DND-41 (cell line): ENCODE measurements around the gene KIAA1143.

Experiments
- ATAC-seq: fragments of 200-7000 bp; cut with Tn5 transposase; 3 replicates; pipeline ENCODE4 v1.9.1; 2021; ENCODE audit warnings: low read depth; ENCODE audit not compliant: insufficient read depth
- DNase-seq: peaks from one replicate; pipeline ENCODE4 v3.0.0-alpha.2; 2020
- H2AFZ ChIP-seq: 2 replicates; pipeline ENCODE4 v1.6.0; 2012; ENCODE audit warnings: low read depth, low read length
- H3K27ac ChIP-seq: 2 replicates; pipeline ENCODE4 v1.5.1; 2012; ENCODE audit warnings: low read length, inconsistent platforms
- H3K27me3 ChIP-seq: fragments of 200-600 bp; sonication (generic); 2 replicates; pipeline ENCODE4 v1.6.0; 2012; ENCODE audit warnings: low read length, mild to moderate bottlenecking, inconsistent platforms; ENCODE audit not compliant: insufficient read depth, poor library complexity
- H3K36me3 ChIP-seq: 2 replicates; pipeline ENCODE4 v1.5.1; 2012; ENCODE audit warnings: low read length, inconsistent platforms; ENCODE audit not compliant: insufficient read depth
- H3K4me1 ChIP-seq: 2 replicates; pipeline ENCODE4 v1.5.1; 2012; ENCODE audit warnings: mild to moderate bottlenecking, low read length; ENCODE audit not compliant: insufficient read depth
- H3K4me2 ChIP-seq: 2 replicates; pipeline ENCODE4 v1.6.0; 2012; ENCODE audit warnings: mild to moderate bottlenecking, moderate library complexity, low read length, inconsistent platforms; ENCODE audit not compliant: insufficient read depth
- H3K4me3 ChIP-seq, 2 experiments: fragments of 200-600 bp in 1 of 2; shearing (Covaris generic) in 1 of 2; 2 replicates each; pipeline ENCODE4 v1.5.1; 2012 to 2016; ENCODE audit warnings: inconsistent platforms in 2 of 2, low read length in 2 of 2, mild to moderate bottlenecking in 2 of 2, low read depth in 1 of 2, moderate library complexity in 1 of 2
- H3K79me2 ChIP-seq: 2 replicates; pipeline ENCODE4 v1.6.0; 2012; ENCODE audit warnings: low read length, inconsistent platforms; ENCODE audit not compliant: insufficient read depth
- H3K9ac ChIP-seq: 2 replicates; pipeline ENCODE4 v1.6.0; 2012; ENCODE audit warnings: low read depth, mild to moderate bottlenecking, inconsistent platforms, low read length, moderate library complexity
- H3K9me3 ChIP-seq: 2 replicates; pipeline ENCODE4 v1.5.1; 2012; ENCODE audit warnings: low read length, moderate library complexity, mild to moderate bottlenecking, inconsistent platforms; ENCODE audit not compliant: insufficient read depth, severe bottlenecking
- H4K20me1 ChIP-seq: 2 replicates; pipeline ENCODE4 v1.6.0; 2012; ENCODE audit warnings: low read length; ENCODE audit not compliant: insufficient read depth
- CTCF ChIP-seq: IDR thresholded peaks from 2 replicates; pipeline ENCODE4 v1.5.1; 2012; ENCODE audit warnings: borderline replicate concordance, low read length, moderate library complexity, mild to moderate bottlenecking; ENCODE audit not compliant: poor library complexity, severe bottlenecking; ENCODE audit errors: extremely low read depth
- EZH2 ChIP-seq: IDR thresholded peaks from 3 replicates; pipeline ENCODE4 v1.6.1; 2012; ENCODE audit warnings: borderline replicate concordance, low read depth, mild to moderate bottlenecking, moderate library complexity, low read length, inconsistent platforms; ENCODE audit not compliant: severe bottlenecking

The KIAA1143 gene

GRCh38 chr3:44802011-44802410 is 40.6 kb upstream of the KIAA1143 start:
- Histone ChIP-seq H3K9me3 (no peaks in the 10 kb centered on the region), H2AFZ (no peak overlapping the region), H3K27ac (no peak overlapping the region), H3K9ac (no peak overlapping the region), H3K4me2 (no peak overlapping the region), H3K4me1 (no peaks in the 10 kb centered on the region), H3K4me3 (no peak overlapping the region), H3K36me3 (peaks cover 95% of the 10 kb centered on the region), H4K20me1 (no peaks in the 10 kb centered on the region), H3K27me3 (no peaks in the 10 kb centered on the region), H3K79me2 (no peaks in the 10 kb centered on the region)
- no peak for DNase-seq
- no peak for ATAC-seq
- TF ChIP-seq EZH2: no peak
- no peak for TF ChIP-seq CTCF

- Histone ChIP-seq H3K27ac (no peak overlapping the region), H3K27me3 (no peaks in the 10 kb centered on the region), H3K4me2 (no peak overlapping the region), H3K9ac (no peak overlapping the region), H4K20me1 (no peaks in the 10 kb centered on the region; the same call in 1 of the 2 replicates), H3K4me1 (no peaks in the 10 kb centered on the region), H3K36me3 (peaks cover 96% of the 10 kb centered on the region), H3K9me3 (no peaks in the 10 kb centered on the region), H2AFZ (no peak overlapping the region), H3K4me3 (no peak overlapping the region), H3K79me2 (peaks cover 24% of the 10 kb centered on the region)
- no peak for ATAC-seq
- TF ChIP-seq CTCF: no peak
- no peak for TF ChIP-seq EZH2
- no peak for DNase-seq
Measured at GRCh38 chr3:44795197-44795596, 33.8 kb upstream of the KIAA1143 start.

- no peak overlapping the region for H3K4me2 ChIP-seq
- ATAC-seq: no peak
- H2AFZ ChIP-seq: no peak overlapping the region
- H3K36me3 ChIP-seq: peaks cover 93% of the 10 kb centered on the region
- no peaks in the 10 kb centered on the region for H3K9me3 ChIP-seq
- H3K4me3 ChIP-seq: no peak overlapping the region
- H3K27me3 ChIP-seq: no peaks in the 10 kb centered on the region
- no peak for DNase-seq
- no peak overlapping the region for H3K27ac ChIP-seq
- H3K4me1 ChIP-seq: no peaks in the 10 kb centered on the region
- H3K79me2 ChIP-seq: peaks cover 27% of the 10 kb centered on the region
- H3K9ac ChIP-seq: no peak overlapping the region
- no peaks in the 10 kb centered on the region; the same call in 1 of the 2 replicates for H4K20me1 ChIP-seq
- TF ChIP-seq CTCF (no peak), EZH2 (no peak)
Measured at GRCh38 chr3:44782891-44783290, 21.5 kb upstream of the KIAA1143 start.

- no peaks in the 10 kb centered on the region for H3K27me3 ChIP-seq
- TF ChIP-seq CTCF: no peak
- TF ChIP-seq EZH2: no peak
- H3K36me3 ChIP-seq: peaks cover 88% of the 10 kb centered on the region
- no peak overlapping the region for H3K27ac ChIP-seq
- H2AFZ ChIP-seq: no peak overlapping the region
- peaks cover 9% of the 10 kb centered on the region; the same call in 1 of the 2 replicates for H4K20me1 ChIP-seq
- peaks cover 89% of the 10 kb centered on the region for H3K79me2 ChIP-seq
- peaks cover 9% of the 10 kb centered on the region for H3K9me3 ChIP-seq
- no peak overlapping the region for H3K4me2 ChIP-seq
- DNase-seq (no peak), ATAC-seq (no peak)
- no peak overlapping the region for H3K4me3 ChIP-seq
- H3K9ac ChIP-seq: no peak overlapping the region
- H3K4me1 ChIP-seq: no peaks in the 10 kb centered on the region
Measured at GRCh38 chr3:44772099-44772442, 10.7 kb upstream of the KIAA1143 start.
